Measurements from ENCODE around the gene LRR1. TPM values are rescaled to one million over a fixed set of nuclear protein-coding genes. Genes with fewer than 3 reads are reported as not detected.

Gene LRR1, protein sequence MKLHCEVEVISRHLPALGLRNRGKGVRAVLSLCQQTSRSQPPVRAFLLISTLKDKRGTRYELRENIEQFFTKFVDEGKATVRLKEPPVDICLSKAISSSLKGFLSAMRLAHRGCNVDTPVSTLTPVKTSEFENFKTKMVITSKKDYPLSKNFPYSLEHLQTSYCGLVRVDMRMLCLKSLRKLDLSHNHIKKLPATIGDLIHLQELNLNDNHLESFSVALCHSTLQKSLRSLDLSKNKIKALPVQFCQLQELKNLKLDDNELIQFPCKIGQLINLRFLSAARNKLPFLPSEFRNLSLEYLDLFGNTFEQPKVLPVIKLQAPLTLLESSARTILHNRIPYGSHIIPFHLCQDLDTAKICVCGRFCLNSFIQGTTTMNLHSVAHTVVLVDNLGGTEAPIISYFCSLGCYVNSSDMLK
- polyA plus RNA-seq (2012; ENCODE audit: insufficient read length, low read depth), result 8.5 TPM

DNA sequence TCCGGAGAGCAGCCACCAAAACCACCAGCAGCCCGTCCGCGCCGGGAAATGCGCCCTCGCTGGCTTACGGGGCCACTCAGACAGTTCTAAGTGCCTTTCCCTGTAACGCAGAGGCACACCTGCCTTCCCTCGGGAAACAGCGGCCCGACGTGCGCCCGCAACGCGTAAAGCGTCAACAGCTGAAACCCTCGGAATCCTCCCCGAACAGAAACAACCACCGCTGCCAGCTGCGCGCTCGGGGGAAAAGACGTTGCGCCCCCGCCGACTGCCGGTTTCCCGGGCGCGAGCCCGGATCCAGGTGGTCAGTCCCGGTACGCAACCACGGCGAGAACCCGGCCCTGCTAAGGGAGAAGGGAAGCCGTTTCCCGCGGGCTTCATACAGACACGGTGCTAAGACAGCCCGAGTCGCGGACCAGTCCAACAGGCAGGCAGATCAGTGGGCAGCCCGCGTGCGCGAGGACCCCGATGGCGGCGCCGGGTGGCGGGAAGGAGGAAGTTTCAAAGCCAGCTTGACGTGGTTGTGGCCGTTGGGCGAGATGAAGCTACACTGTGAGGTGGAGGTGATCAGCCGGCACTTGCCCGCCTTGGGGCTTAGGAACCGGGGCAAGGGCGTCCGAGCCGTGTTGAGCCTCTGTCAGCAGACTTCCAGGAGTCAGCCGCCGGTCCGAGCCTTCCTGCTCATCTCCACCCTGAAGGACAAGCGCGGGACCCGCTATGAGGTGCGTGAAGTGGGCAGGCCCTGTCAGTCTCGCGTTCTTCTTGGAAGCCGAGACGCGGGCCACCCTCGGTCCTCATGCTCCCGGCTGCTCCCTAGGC lies at the start of gene LRR1:
Gene LRR1, plus strand, starts transcription at position 456 of the 816 bp plus-strand sequence. Its CDS starts 81 bp downstream, at position 537.
- TF ChIP-seq SIN3A (IDR thresholded peaks at IDR 0.05; ENCODE audit: borderline replicate concordance, insufficient read depth, low read length), result 0 out of 2 replicates have a peak, but pooled peaks have one; percentile 26
- peak; percentile 84; the same call in 1 of the 2 replicates for TF ChIP-seq TAF1 (IDR thresholded peaks at IDR 0.05; ENCODE audit: borderline replicate concordance, insufficient read depth, low read length)
- TF ChIP-seq POLR2AphosphoS5 (IDR thresholded peaks at IDR 0.05; ENCODE audit: low read depth, low read length), result peak; percentile 87
- TF ChIP-seq, protein P1, sequence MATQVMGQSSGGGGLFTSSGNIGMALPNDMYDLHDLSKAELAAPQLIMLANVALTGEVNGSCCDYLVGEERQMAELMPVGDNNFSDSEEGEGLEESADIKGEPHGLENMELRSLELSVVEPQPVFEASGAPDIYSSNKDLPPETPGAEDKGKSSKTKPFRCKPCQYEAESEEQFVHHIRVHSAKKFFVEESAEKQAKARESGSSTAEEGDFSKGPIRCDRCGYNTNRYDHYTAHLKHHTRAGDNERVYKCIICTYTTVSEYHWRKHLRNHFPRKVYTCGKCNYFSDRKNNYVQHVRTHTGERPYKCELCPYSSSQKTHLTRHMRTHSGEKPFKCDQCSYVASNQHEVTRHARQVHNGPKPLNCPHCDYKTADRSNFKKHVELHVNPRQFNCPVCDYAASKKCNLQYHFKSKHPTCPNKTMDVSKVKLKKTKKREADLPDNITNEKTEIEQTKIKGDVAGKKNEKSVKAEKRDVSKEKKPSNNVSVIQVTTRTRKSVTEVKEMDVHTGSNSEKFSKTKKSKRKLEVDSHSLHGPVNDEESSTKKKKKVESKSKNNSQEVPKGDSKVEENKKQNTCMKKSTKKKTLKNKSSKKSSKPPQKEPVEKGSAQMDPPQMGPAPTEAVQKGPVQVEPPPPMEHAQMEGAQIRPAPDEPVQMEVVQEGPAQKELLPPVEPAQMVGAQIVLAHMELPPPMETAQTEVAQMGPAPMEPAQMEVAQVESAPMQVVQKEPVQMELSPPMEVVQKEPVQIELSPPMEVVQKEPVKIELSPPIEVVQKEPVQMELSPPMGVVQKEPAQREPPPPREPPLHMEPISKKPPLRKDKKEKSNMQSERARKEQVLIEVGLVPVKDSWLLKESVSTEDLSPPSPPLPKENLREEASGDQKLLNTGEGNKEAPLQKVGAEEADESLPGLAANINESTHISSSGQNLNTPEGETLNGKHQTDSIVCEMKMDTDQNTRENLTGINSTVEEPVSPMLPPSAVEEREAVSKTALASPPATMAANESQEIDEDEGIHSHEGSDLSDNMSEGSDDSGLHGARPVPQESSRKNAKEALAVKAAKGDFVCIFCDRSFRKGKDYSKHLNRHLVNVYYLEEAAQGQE (IDR thresholded peaks at IDR 0.05; ENCODE audit: insufficient read depth in 1 of 2, low read depth in 2 of 2, low read length in 2 of 2), result 0 out of 4 replicates have a peak, but pooled peaks of 1 of the 2 experiments have one; percentile 25
- peak; percentile 56 for TF ChIP-seq FOXP2 (optimal IDR thresholded peaks at IDR 0.05; ENCODE audit: borderline replicate concordance, extremely low read depth, extremely low read length, insufficient read depth)

DNA sequence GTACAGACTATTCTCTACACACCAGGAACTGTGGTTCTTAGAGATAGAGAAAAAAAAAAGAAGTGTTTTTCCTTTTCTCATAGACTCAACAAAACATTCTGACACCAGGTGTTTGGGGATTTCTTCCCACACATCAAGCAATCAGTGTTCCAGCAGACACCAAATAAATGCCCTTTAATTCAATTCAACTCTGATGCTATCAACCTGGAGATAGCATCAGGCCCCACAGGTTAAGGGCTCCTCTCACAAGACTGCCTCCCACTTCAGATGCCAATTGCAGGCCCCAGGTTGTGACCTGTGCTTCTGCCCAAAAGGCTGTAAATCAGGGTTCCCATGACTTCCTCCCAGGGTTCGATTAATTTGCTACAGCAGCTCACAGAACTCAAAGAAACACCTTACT lies 49.3 kb upstream of the LRR1 start:
- TF ChIP-seq TAF1 (IDR thresholded peaks at IDR 0.05; ENCODE audit: borderline replicate concordance, insufficient read depth, low read length) (no peak), FOXP2 (optimal IDR thresholded peaks at IDR 0.05; ENCODE audit: borderline replicate concordance, extremely low read depth, extremely low read length, insufficient read depth) (no peak), POLR2AphosphoS5 (IDR thresholded peaks at IDR 0.05; ENCODE audit: low read depth, low read length) (no peak), SIN3A (IDR thresholded peaks at IDR 0.05; ENCODE audit: borderline replicate concordance, insufficient read depth, low read length) (no peak)
- TF ChIP-seq, protein P1 (IDR thresholded peaks at IDR 0.05; ENCODE audit: insufficient read depth in 1 of 2, low read depth in 2 of 2, low read length in 2 of 2), result no peak

DNA sequence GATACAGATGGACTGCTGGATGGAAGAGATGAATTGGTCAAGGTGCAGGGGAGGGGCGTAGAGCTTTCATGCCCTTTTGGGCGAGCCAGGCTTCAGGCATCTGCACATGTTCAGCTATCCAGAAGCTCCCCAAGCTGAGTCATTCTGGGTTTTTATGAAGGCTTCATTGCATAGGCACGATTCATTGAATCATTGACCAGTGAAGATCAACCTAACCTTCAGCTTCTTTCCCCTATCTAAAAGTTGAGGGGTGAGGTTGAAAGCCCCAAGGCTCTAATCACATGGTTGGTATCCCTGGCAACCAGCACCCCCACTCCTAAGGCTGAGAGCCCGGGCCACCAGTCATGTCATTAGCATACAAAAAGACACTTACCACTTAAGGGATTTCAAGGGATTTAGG lies 48.9 kb upstream of the LRR1 start:
- TF ChIP-seq TAF1 (IDR thresholded peaks at IDR 0.05; ENCODE audit: borderline replicate concordance, insufficient read depth, low read length), result no peak
- TF ChIP-seq, protein P1 (IDR thresholded peaks at IDR 0.05; ENCODE audit: insufficient read depth in 1 of 2, low read depth in 2 of 2, low read length in 2 of 2), result no peak
- TF ChIP-seq POLR2AphosphoS5 (IDR thresholded peaks at IDR 0.05; ENCODE audit: low read depth, low read length), result no peak
- TF ChIP-seq SIN3A (IDR thresholded peaks at IDR 0.05; ENCODE audit: borderline replicate concordance, insufficient read depth, low read length), result no peak
- TF ChIP-seq FOXP2 (optimal IDR thresholded peaks at IDR 0.05; ENCODE audit: borderline replicate concordance, extremely low read depth, extremely low read length, insufficient read depth), result no peak

DNA sequence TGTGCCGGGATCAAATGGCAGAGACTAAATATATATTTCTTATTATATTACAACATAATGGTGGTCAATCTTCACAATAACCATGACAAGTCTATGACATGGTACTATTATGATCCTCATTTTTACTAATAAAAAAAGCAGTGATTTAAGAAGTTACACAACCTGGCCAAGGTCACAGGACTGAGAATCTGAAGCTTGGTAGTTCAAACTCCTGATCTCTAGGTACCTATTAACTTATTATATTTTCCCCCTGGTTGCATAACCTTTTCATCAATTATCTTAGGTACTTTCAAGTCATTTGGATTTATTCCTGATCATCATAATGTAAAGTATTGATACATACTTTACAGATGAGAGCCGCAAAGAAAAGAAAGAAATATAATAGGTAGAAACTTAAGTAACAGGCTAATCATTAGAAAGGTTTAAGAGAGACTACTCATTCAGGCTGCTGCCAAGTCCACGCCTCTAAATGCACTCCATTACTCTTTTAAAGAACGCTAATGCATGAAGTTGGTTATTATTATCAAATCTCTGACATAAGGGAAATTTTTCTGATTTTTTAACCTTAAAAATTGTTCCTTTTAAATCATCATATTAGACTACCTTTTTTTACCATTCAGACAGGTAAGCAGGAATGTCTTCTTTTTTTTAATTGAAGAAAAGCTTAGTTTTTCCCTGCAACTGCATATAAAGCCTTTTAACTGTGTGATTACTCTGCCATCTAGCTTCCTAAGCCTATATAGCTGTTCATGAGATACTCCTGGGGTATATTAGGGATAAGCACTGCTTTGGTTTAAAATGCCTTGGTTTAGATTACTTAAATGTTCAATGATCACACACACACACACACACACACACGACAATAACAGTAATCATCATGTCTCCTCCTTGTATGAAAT lies 48.2 kb upstream of the LRR1 start:
- TF ChIP-seq FOXP2 (optimal IDR thresholded peaks at IDR 0.05; ENCODE audit: borderline replicate concordance, extremely low read depth, extremely low read length, insufficient read depth), result no peak
- TF ChIP-seq TAF1 (IDR thresholded peaks at IDR 0.05; ENCODE audit: borderline replicate concordance, insufficient read depth, low read length), result no peak
- no peak for TF ChIP-seq SIN3A (IDR thresholded peaks at IDR 0.05; ENCODE audit: borderline replicate concordance, insufficient read depth, low read length)
- no peak for TF ChIP-seq POLR2AphosphoS5 (IDR thresholded peaks at IDR 0.05; ENCODE audit: low read depth, low read length)
- TF ChIP-seq, protein P1 (IDR thresholded peaks at IDR 0.05; ENCODE audit: insufficient read depth in 1 of 2, low read depth in 2 of 2, low read length in 2 of 2), result no peak
